WERI-Rb-1 (cell line): ENCODE data around the gene WNK1.

Experiments used
- DNase-seq: peaks from one replicate; pipeline ENCODE4 v3.0.0-alpha.2; 2020
- H3K27ac ChIP-seq: fragments of 250-450 bp; sonication (Bioruptor Pico); 2 replicates; pipeline ENCODE4 v1.5.1; 2020; ENCODE audit warnings: mild to moderate bottlenecking, moderate library complexity
- H3K27me3 ChIP-seq: fragments of 250-450 bp; sonication (Bioruptor Pico); 2 replicates; pipeline ENCODE4 v1.5.1; 2021; ENCODE audit warnings: mild to moderate bottlenecking, low read depth, moderate library complexity; ENCODE audit not compliant: insufficient read depth, severe bottlenecking
- H3K36me3 ChIP-seq: fragments of 250-450 bp; sonication (Bioruptor Pico); 2 replicates; pipeline ENCODE4 v1.5.1; 2020; ENCODE audit warnings: mild to moderate bottlenecking, moderate library complexity
- H3K4me3 ChIP-seq: 2 replicates; pipeline ENCODE4 v1.5.1; 2011; ENCODE audit warnings: low read depth, mild to moderate bottlenecking, control low read depth, low read length
- H3K9me3 ChIP-seq: fragments of 250-450 bp; sonication (Bioruptor Pico); 2 replicates; pipeline ENCODE4 v1.5.1; 2021; ENCODE audit warnings: mild to moderate bottlenecking, moderate library complexity; ENCODE audit not compliant: severe bottlenecking
- CTCF ChIP-seq: IDR thresholded peaks from 2 replicates; pipeline ENCODE4 v1.5.1; 2011; ENCODE audit warnings: low read depth, mild to moderate bottlenecking, control low read depth, inconsistent platforms, low read length

The WNK1 gene

GRCh38 chr12:789852-790563, 37.6 kb downstream of the WNK1 start:
- Histone ChIP-seq H3K9me3 (no peaks in the 10 kb centered on the region), H3K36me3 (no peaks in the 10 kb centered on the region), H3K27me3 (no peaks in the 10 kb centered on the region), H3K27ac (no peak overlapping the region), H3K4me3 (no peak overlapping the region)
- DNase-seq: no peak
- no peak for TF ChIP-seq CTCF

GRCh38 chr12:790608-791007, 38.2 kb downstream of the WNK1 start:
- Histone ChIP-seq H3K27me3 (no peaks in the 10 kb centered on the region), H3K9me3 (no peaks in the 10 kb centered on the region), H3K36me3 (no peaks in the 10 kb centered on the region), H3K27ac (no peak overlapping the region), H3K4me3 (no peak overlapping the region)
- no peak for TF ChIP-seq CTCF
- no peak for DNase-seq

DNA sequence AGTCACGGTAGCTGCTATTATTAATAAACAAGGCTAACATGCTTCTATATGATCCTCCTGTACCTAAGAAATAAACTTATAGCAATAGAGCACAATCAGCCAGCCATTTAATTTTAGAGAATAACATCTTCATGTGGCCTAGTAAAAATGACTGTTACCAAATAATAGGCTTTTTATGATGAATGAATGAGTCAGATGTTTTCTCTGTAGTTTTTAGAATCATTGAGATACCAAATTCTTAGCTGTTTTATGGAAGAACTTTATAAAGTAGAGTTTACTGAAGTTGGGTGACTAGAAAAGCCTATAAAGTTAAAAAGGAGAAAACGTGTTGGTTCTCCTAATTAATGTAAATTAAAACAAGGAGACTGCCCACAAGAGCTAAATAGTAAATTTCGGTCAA, 40.7 kb downstream of the WNK1 start:
- Histone ChIP-seq H3K4me3 (no peak overlapping the region), H3K9me3 (no peaks in the 10 kb centered on the region), H3K27ac (no peak overlapping the region), H3K27me3 (no peaks in the 10 kb centered on the region), H3K36me3 (no peaks in the 10 kb centered on the region; the same call in 1 of the 2 replicates)
- DNase-seq: no peak
- no peak for TF ChIP-seq CTCF

- TF ChIP-seq CTCF: no peak
- no peaks in the 10 kb centered on the region; the same call in 1 of the 2 replicates for H3K36me3 ChIP-seq
- no peak for DNase-seq
- H3K4me3 ChIP-seq: no peak overlapping the region
- H3K9me3 ChIP-seq: no peaks in the 10 kb centered on the region
- H3K27me3 ChIP-seq: no peaks in the 10 kb centered on the region
- H3K27ac ChIP-seq: no peak overlapping the region
Observed at GRCh38 chr12:793711-794110, 41.3 kb downstream of the WNK1 start.

GRCh38 chr12:795305-795704, 42.9 kb downstream of the WNK1 start:
- no peak overlapping the region for H3K27ac ChIP-seq
- no peak overlapping the region for H3K4me3 ChIP-seq
- TF ChIP-seq CTCF: no peak
- H3K36me3 ChIP-seq: no peaks in the 10 kb centered on the region; the same call in 1 of the 2 replicates
- no peak for DNase-seq
- no peaks in the 10 kb centered on the region for H3K9me3 ChIP-seq
- no peaks in the 10 kb centered on the region for H3K27me3 ChIP-seq

DNA sequence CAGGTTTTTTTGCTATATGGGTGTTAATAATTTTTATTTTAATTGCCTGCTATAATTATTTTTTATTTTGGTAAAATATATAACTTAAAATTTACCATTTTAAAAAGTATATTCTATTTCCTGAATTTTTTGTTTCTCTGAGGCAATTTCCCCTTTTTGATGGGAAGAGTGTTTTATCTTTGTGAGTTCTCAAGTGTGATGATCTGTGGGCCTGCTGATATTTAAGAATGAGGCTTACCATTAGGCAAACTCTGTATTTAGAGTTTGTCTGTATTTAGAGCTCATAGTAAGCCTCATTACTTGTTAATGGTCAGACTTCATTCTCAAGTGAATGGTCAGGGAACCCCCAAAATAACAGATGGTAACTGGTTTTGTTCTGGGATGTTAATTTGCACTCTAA, 48.0 kb downstream of the WNK1 start:
- TF ChIP-seq CTCF: no peak
- no peak overlapping the region for H3K27ac ChIP-seq
- no peaks in the 10 kb centered on the region for H3K27me3 ChIP-seq
- H3K4me3 ChIP-seq: no peak overlapping the region
- H3K9me3 ChIP-seq: no peaks in the 10 kb centered on the region
- no peak for DNase-seq
- no peaks in the 10 kb centered on the region; the same call in 1 of the 2 replicates for H3K36me3 ChIP-seq
